ENCODE data around the gene EIF4EBP3.
A peak's percentile ranks its signal among the peaks of the same experiment; 100 is the strongest.

The EIF4EBP3 gene

GRCh38 chr5:140545606-140546005 lies 1.9 kb upstream of the EIF4EBP3 start:
- Histone ChIP-seq H3K4me3 (replicated peaks; ENCODE audit: insufficient read depth, low read length) (no peak overlapping the region), H3K27ac (replicated peaks) (no peak overlapping the region), H3K27me3 (ENCODE audit: insufficient read depth, poor library complexity, severe bottlenecking) (no peaks in the 10 kb centered on the region)
- no peak for TF ChIP-seq GABPA (IDR thresholded peaks at IDR 0.05; ENCODE audit: low read depth)
- TF ChIP-seq REST (IDR thresholded peaks at IDR 0.05; ENCODE audit: insufficient replicate concordance, low read depth): no peak
- TF ChIP-seq POLR2AphosphoS5 (IDR thresholded peaks at IDR 0.05; ENCODE audit: low read depth): no peak
- TF ChIP-seq SPI1 (IDR thresholded peaks at IDR 0.05; ENCODE audit: borderline replicate concordance, low read depth): no peak
- TF ChIP-seq CTCF (IDR thresholded peaks at IDR 0.05; ENCODE audit: insufficient read depth, low read length): no peak
- no peak for DNase-seq (ENCODE audit: low read depth in 1 of 2, low spot score in 1 of 2)

- H3K4me3 ChIP-seq (replicated peaks; ENCODE audit: insufficient read depth, low read length): peak overlapping the region; percentile 41
- H3K27ac ChIP-seq (replicated peaks): peak overlapping the region; percentile 92
- no peak for DNase-seq (ENCODE audit: low read depth in 1 of 2, low spot score in 1 of 2)
- TF ChIP-seq REST (IDR thresholded peaks at IDR 0.05; ENCODE audit: insufficient replicate concordance, low read depth) (no peak), CTCF (IDR thresholded peaks at IDR 0.05; ENCODE audit: insufficient read depth, low read length) (no peak), SPI1 (IDR thresholded peaks at IDR 0.05; ENCODE audit: borderline replicate concordance, low read depth) (no peak), GABPA (IDR thresholded peaks at IDR 0.05; ENCODE audit: low read depth) (no peak), POLR2AphosphoS5 (IDR thresholded peaks at IDR 0.05; ENCODE audit: low read depth) (no peak)
- H3K27me3 ChIP-seq (ENCODE audit: insufficient read depth, poor library complexity, severe bottlenecking): no peaks in the 10 kb centered on the region
Measured at GRCh38 chr5:140546851-140547507, 483 bp upstream of the EIF4EBP3 start.

DNA sequence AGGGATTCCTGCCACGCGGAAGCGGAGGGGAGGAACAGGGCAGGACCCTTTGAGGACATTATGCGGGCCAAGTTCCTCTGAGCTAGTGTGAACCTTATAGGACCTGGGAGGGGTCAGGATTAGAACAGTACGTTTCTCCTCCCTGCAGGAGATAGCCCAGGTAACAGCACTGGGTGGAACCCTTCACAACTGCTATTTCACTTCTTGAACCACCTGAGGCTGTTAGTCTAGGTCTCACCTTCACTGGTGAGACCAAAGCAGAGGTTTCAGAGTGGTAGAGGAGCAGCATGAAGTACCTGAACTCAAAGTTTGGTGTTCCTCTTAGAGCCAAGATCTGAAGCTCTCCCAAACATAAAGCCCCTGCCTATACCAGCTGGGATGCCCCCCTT lies 832 bp downstream of the EIF4EBP3 start:
- TF ChIP-seq POLR2AphosphoS5 (IDR thresholded peaks at IDR 0.05; ENCODE audit: low read depth) (no peak; the same call in 1 of the 2 replicates), GABPA (IDR thresholded peaks at IDR 0.05; ENCODE audit: low read depth) (no peak), CTCF (IDR thresholded peaks at IDR 0.05; ENCODE audit: insufficient read depth, low read length) (no peak), SPI1 (IDR thresholded peaks at IDR 0.05; ENCODE audit: borderline replicate concordance, low read depth) (no peak), REST (IDR thresholded peaks at IDR 0.05; ENCODE audit: insufficient replicate concordance, low read depth) (no peak)
- Histone ChIP-seq H3K27me3 (ENCODE audit: insufficient read depth, poor library complexity, severe bottlenecking) (no peaks in the 10 kb centered on the region), H3K4me3 (replicated peaks; ENCODE audit: insufficient read depth, low read length) (peak overlapping the region; percentile 41), H3K27ac (replicated peaks) (peak overlapping the region; percentile 92)
- no peak for DNase-seq (ENCODE audit: low read depth in 1 of 2, low spot score in 1 of 2)
